Measurements from ENCODE around the gene LIF.
"Not testable (repeated sequence)": the region's sequence is repeated elsewhere in the genome, so short reads cannot be mapped to it uniquely, and the experiment has no call there.

LIF gene

GRCh38 chr22:30205281-30206115 lies 41.1 kb downstream of the LIF start:
- no peak for DNase-seq (ENCODE audit: low spot score)

DNA sequence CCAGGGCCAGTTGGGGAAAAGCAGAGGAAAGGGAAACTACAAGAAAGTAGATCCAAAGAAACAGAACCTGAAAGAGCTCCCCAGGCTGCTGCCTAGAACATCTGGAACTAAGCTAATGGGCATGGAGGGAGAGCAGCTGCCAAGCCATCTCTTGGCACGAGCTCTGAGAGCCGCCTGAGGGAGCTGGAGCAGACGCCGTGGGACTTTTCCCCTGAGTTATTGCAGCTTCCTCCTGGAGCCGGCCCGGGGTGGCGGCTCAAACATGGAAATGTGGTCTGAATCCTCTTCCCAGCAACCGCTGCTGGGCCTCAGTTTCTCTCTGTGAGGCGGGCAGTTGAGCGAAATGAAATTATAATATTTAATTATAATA lies 41.8 kb downstream of the LIF start:
- DNase-seq (ENCODE audit: low spot score), result no peak

GRCh38 chr22:30204015-30204741 lies 42.4 kb downstream of the LIF start:
- DNase-seq (ENCODE audit: low spot score), result no peak

GRCh38 chr22:30202531-30203006 lies 44.0 kb downstream of the LIF start:
- DNase-seq (ENCODE audit: low spot score), result no peak

DNA sequence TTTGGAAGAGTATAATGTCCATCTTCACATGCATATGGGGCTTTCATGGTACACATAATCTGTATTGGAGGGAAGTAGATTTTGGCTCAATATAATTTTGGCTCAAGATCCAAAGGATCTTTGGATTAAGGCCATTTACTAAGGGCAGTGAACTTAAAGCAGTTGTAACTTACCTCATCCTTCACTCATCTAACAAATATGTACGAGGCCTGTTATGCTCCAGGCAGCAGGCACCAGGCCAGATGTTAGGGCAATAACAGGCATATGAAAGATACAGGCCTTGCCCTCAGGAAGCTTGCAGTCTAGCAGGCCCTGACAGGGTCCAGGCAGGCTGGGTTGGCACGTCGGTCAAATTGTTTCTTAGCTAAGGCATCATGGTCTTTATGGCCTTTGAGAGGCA lies 44.6 kb downstream of the LIF start:
- no peak for DNase-seq (ENCODE audit: low spot score)

DNA sequence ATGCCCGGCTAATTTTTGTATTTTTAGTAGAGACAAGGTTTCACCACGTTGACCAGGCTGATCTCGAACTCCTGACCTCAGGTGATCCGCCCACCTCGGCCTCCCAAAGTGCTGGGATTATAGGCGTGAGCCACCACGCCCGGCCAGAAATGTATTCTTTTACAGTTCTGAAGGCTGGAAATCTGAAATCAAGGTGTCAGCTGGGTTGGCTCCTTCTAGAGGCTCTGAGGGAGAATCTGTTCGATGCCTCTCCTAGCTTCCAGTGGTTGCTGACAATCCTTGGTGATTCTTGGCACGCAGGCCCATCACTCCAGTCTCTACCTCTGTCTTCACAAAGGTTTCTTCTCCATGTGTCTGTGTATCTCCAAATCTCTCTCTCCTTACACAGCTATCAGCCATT lies 45.7 kb downstream of the LIF start:
- DNase-seq (ENCODE audit: low spot score), result not testable (repeated sequence)

GRCh38 chr22:30198921-30199320 lies 47.6 kb downstream of the LIF start:
- no peak for DNase-seq (ENCODE audit: low spot score)

GRCh38 chr22:30198152-30198825 lies 48.3 kb downstream of the LIF start:
- no peak for DNase-seq (ENCODE audit: low spot score)

DNA sequence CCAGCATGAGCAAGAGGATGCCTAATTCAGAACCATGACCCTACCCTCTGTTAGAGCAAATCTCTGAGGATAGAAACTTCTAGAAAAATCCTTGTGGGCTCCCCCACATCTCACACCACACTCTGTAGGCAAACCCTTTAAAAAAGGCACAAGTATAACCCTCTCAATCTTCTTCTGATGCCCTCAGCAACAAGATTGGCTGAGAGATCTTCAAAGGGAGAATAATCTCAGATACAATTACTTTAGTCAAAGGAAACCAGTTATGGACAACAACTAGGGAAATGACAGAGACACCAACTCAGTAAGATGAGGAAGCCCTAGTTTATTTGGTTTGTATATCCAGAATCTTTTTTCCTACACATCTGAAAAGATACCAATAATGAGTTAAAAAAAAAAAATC lies 49.2 kb downstream of the LIF start:
- no peak for DNase-seq (ENCODE audit: low spot score)

- no peak for DNase-seq (ENCODE audit: low spot score)
Observed at GRCh38 chr22:30196880-30197336, 49.7 kb downstream of the LIF start.

DNA sequence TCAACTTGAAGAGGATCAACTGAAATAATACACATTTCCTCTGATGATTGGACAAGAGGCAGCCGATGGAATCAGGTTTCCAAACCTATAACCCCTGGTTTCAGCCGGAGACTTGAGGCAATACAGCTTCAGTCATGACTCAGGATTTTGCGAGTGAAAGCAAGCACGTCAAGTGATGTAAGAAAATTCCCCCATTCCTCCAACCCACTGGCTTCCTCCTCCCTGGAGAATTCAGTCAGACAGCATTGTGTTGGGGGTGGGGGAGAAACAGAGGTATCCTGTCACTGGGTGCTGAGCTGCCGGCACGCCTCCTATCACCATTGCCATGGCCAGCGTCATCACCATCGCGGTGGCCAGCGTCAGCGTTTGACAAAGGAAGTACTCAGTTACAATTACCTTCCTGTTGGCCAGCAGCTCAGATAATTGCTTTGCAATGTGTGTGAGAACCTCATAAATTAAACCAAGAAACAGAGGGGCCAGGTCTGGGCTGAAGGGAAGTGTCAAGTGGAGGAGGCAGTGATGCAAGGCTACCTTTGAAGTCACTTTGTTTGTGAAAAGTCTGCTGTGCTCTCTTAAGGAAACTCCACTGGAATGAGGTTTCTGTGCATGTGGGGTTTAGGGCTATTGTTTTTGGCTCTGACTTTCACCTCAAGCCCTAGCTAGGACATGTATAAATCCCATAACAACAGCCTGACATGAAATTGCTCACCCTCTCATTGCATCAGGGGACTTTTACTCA lies 50.2 kb downstream of the LIF start:
- DNase-seq (ENCODE audit: low spot score), result no peak

GRCh38 chr22:30195245-30196140 lies 51.1 kb downstream of the LIF start:
- no peak for DNase-seq (ENCODE audit: low spot score)

GRCh38 chr22:30193031-30193775 lies 53.4 kb downstream of the LIF start:
- no peak for DNase-seq (ENCODE audit: low spot score)

- no peak for DNase-seq (ENCODE audit: low spot score)
Observed at GRCh38 chr22:30192427-30192826, 54.1 kb downstream of the LIF start.

DNA sequence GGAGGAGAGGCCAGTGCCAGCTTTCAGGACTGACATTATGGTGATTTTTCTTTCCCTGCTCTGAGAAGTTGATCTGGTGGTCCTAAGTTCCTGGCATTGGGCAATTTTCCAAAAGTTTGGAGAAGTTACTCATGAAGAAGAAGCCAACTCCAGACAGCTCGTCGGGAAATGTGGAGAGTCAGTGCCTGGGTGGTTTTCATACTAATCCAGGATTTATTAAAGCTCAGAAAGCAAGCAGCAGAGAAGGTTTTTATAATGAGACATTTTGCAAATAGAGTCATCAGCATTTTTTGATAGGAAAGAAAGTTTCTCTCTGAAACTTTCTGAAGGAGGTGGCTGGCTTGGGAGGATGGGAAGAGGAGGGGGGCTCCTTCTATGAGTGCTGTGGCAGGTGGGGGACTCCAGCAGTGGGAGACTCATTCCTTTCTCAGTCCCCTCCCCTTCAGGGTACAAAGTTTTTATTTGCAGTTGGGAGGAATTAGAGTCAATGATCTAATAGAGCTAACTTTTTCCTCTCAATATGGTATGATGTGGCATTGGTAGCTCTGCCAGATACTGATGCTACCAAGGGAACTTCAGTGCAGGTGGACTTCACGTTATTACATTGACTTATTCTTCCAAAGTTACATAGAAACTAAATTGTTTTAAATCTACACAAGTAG lies 55.4 kb downstream of the LIF start:
- no peak for DNase-seq (ENCODE audit: low spot score)

- no peak for DNase-seq (ENCODE audit: low spot score)
Observed at GRCh38 chr22:30190574-30190973, 56.0 kb downstream of the LIF start.

All from HuH-7.5 (cell line).